Testis (tissue), 3 donors: Measurements from ENCODE around the gene PRKCD. TPM values are rescaled to one million over a fixed set of nuclear protein-coding genes. Genes with fewer than 3 reads are reported as not detected.

ENCODE experiments used
- DNase-seq: peaks from one replicate; pipeline ENCODE4 v3.0.0-alpha.2; 2019
- H3K27ac ChIP-seq, 2 donors: fragments of 200-600 bp; sonication (generic); one replicate each; pipeline ENCODE4 v1.5.1; 2019
- H3K27me3 ChIP-seq: fragments of 200-600 bp; sonication (generic); one replicate; pipeline ENCODE4 v1.5.1; 2019
- H3K36me3 ChIP-seq: fragments of 200-600 bp; sonication (generic); one replicate; pipeline ENCODE4 v1.5.1; 2017; ENCODE audit warnings: low read depth; ENCODE audit errors: missing control alignments
- H3K4me1 ChIP-seq: fragments of 200-600 bp; sonication (generic); one replicate; pipeline ENCODE4 v1.5.1; 2019
- H3K4me3 ChIP-seq, 2 donors: fragments of 200-600 bp; sonication (generic); one replicate each; pipeline ENCODE4 v1.5.1; 2017 to 2019
- H3K9me3 ChIP-seq: fragments of 200-600 bp; sonication (generic); one replicate; pipeline ENCODE4 v1.5.1; 2017
- CTCF ChIP-seq, 3 experiments: fragments of 450-650 bp in 2 of 3; fragments of 200-600 bp in 1 of 3; sonication (generic) in 1 of 3; IDR thresholded peaks; one replicate each; pipeline ENCODE4 v1.5.1; 2016 to 2019; ENCODE audit warnings: antibody characterized with exemption in 3 of 3, mild to moderate bottlenecking in 2 of 3, moderate library complexity in 1 of 3
- POLR2A ChIP-seq: fragments of 450-650 bp; IDR thresholded peaks from one replicate; pipeline ENCODE4 v1.6.1; 2017; ENCODE audit warnings: antibody characterized with exemption, mild to moderate bottlenecking, moderate library complexity
- WGBS, 2 donors: methylation state at CpG; one replicate each; pipeline ENCODE4 v1.1.5; 2018; 5-methylcytosine and 5-hydroxymethylcytosine counted together
- intact Hi-C: fragments of 100-400 bp; cut with DNase I; formaldehyde crosslinking; loops from one replicate; pipeline ENCODE4 v1.15.1; 2023; ENCODE audit warnings: low total_unique reads
- polyA plus RNA-seq: library from polyadenylated mRNA; stranded (reverse); fragments of 350-450 nt; fragmentation: Illumina TruSeq; extraction: RNeasy Lipid Tissue Mini Kit (QIAGEN cat#74804); gene quantifications from one replicate; pipeline ENCODE4 v1.2.3, GENCODE V29; 2014; ENCODE audit warnings: low read depth, low replicate concordance; ENCODE audit not compliant: insufficient read depth
- total RNA-seq, 2 donors: library from RNA; depleted of rRNA; stranded (reverse); fragments of >200 nt; gene quantifications; one replicate each; pipeline ENCODE4 v1.2.3, GENCODE V29; 2016

The PRKCD gene
- total and polyA plus RNA-seq, 3 donors from 2014 or later: 36.3 to 44.5 (median 42.3) TPM

- Histone ChIP-seq H3K9me3 (no peaks in the 10 kb centered on the region), H3K27ac (peak overlapping the region in 1 of 2 donors; percentile 23), H3K27me3 (no peaks in the 10 kb centered on the region), H3K36me3 (no peaks in the 10 kb centered on the region), H3K4me1 (peaks cover 47% of the 10 kb centered on the region), H3K4me3 (no peak overlapping the region)
- DNase-seq: peak; percentile 23
- intact Hi-C loops: no loop called here
- TF ChIP-seq CTCF (IDR thresholded peaks at IDR 0.05): no peak
- TF ChIP-seq POLR2A: no peak
- WGBS, 2 donors: 63 to 71% methylated on average over 6 of the region's 6 CpGs
These were observed 2.7 kb downstream of the PRKCD start for GRCh38 chr3:53163444-53164387.

GRCh38 chr3:53164911-53165310 is 3.9 kb downstream of the PRKCD start:
- WGBS, 2 donors: 60 to 72% methylated on average over 6 to 9 of the region's 9 CpGs
- DNase-seq: no peak
- intact Hi-C loops: no loop called here
- Histone ChIP-seq H3K4me1 (peaks cover 47% of the 10 kb centered on the region), H3K9me3 (no peaks in the 10 kb centered on the region), H3K27me3 (no peaks in the 10 kb centered on the region), H3K36me3 (no peaks in the 10 kb centered on the region), H3K4me3 (no peak overlapping the region), H3K27ac (no peak overlapping the region)
- no peak for TF ChIP-seq CTCF (IDR thresholded peaks at IDR 0.05)
- TF ChIP-seq POLR2A: no peak

GRCh38 chr3:53166206-53166605 is 5.2 kb downstream of the PRKCD start:
- Histone ChIP-seq H3K27ac (peak overlapping the region in 1 of 2 donors; percentile 45), H3K36me3 (no peaks in the 10 kb centered on the region), H3K9me3 (no peaks in the 10 kb centered on the region), H3K4me1 (peaks cover 44% of the 10 kb centered on the region), H3K27me3 (no peaks in the 10 kb centered on the region), H3K4me3 (no peak overlapping the region)
- DNase-seq: no peak
- TF ChIP-seq CTCF (IDR thresholded peaks at IDR 0.05) (no peak), POLR2A (no peak)
- intact Hi-C loops: no loop called here
- 77 to 97% methylated on average over 3 to 4 of the region's 4 CpGs for WGBS, 2 donors

- H3K9me3 ChIP-seq: no peaks in the 10 kb centered on the region
- WGBS, 2 donors: 29 to 73% methylated on average over 4 to 9 of the region's 9 CpGs
- H3K4me3 ChIP-seq: no peak overlapping the region
- peak; percentile 65 for DNase-seq
- no peaks in the 10 kb centered on the region for H3K36me3 ChIP-seq
- no peaks in the 10 kb centered on the region for H3K27me3 ChIP-seq
- TF ChIP-seq POLR2A (no peak), CTCF (IDR thresholded peaks at IDR 0.05) (no peak)
- H3K27ac ChIP-seq: peak overlapping the region in 1 of 2 donors; percentile 45
- peaks cover 44% of the 10 kb centered on the region for H3K4me1 ChIP-seq
- intact Hi-C loops: no loop called here
These were observed 5.8 kb downstream of the PRKCD start for GRCh38 chr3:53166781-53167291.
